HG03135 (cell line): ENCODE data around the gene RTCA.
A peak's percentile ranks its signal among the peaks of the same experiment; 100 is the strongest.
"Not testable (repeated sequence)": the region's sequence is repeated elsewhere in the genome, so short reads cannot be mapped to it uniquely, and the experiment has no call there.

ENCODE experiments used
- ATAC-seq: cut with Tn5 transposase; IDR thresholded peaks from one replicate; pipeline ENCODE4 v1.9.1; 2021; ENCODE audit warnings: mild to moderate bottlenecking, moderate library complexity; ENCODE audit not compliant: unreplicated experiment

Gene RTCA

DNA sequence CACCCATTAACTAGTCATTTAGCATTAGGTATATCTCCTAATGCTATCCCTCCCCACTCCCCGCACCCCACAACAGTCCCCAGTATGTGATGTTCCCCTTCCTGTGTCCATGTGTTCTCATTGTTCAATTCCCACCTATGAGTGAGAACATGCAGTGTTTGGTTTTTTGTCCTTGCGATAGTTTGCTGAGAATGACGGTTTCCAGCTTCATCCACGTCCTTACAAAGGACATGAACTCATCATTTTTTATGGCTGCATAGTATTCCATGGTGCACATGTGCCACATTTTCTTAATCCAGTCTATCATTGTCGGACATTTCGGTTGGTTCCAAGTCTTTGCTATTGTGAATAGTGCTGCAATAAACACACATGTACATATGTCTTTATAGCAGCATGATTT lies 7.6 kb upstream of the RTCA start:
- ATAC-seq = not testable (repeated sequence)

DNA sequence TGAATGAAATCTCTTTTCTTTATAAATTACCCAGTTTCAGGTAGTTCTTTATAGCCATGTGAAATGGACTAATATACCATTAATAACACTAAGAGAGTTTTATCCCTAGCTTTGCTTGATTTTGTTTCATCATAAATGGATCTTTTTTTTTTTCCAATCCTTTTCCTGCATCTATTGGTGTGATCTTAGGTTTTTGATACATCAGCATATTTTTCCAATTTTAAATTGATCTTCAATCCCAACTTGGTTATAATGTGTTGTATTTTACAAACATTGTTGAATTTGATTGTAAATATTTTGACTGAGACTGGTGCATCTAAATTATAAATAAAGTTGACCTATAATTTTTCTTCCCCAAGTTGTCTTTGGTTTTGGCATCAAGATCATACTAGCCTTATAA lies 4.3 kb upstream of the RTCA start:
- ATAC-seq = no peak

DNA sequence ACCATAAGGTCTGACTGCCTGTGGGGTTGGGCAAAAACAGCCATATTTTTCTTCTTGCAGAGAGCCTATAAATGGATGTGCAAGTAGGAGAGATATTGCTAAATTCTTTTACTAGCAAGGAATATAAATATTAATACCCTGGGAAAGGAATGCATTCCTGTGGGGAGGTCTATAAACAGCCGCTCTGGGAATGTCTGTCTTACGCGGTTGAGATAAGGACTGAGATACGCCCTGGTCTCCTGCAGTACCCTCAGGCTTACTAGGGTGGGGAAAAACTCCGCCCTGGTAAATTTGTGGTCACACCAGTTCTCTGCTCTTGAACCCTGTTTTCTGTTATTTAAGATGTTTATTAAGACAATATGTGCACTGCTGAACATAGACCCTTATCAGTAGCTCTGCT lies 1.9 kb upstream of the RTCA start:
- not testable (repeated sequence) for ATAC-seq

DNA sequence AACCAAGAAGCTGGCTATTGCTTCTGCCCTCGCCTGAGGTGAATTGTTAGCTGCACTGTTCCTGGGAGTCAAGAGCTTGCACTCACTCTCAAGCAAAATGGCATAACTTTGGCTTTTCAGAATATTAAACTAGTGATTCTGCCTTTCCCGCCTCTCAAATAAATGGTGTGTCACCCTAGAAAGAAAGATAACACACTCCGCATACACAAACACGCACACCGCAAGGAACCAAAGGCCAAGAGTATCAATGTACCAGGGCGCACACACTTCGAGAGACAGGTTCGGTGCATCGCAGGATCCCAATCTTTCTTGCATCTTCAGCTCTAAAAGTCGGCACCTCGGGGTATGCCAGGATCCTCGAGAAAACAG lies 470 bp upstream of the RTCA start:
- ATAC-seq = peak; percentile 34

DNA sequence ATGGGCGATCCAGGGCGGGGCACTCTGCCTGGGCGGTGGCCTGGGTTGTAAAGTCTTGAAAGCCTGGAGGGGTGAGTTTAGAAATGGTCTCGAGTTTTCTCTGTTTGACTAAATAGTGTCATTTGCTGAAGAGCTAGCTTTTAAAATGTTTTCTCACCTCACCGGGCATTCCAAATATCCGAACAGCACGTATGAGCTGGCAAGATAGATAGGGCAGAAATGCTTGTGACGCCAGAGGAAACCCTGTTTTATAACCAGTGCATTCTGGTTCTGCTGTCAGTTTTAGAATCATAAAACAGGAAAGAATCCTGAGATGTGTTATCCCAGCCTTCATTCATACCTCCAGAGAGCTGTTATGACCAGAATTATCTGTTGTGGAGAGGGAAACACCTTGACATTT lies 725 bp downstream of the RTCA start:
- ATAC-seq = peak; percentile 23

DNA sequence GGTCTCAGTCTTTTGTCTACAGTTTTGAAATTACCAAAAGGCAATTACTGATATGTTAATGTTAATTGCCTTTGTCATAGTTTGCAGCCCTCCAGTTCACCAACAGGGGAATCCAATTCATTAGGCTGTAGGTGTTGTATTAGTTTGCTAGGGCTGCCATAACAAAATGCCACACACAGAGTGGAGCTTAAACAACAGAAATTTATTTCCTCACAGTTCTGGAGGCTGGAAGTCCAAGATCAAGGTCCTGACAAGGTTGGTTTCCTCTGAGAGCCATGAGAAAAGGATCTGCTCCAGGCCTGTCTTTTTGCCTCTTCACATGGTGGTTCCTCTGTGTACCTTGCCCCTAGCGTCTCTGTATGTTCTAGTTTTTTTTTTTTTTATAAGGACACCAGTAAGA lies 1.3 kb downstream of the RTCA start:
- no peak for ATAC-seq

DNA sequence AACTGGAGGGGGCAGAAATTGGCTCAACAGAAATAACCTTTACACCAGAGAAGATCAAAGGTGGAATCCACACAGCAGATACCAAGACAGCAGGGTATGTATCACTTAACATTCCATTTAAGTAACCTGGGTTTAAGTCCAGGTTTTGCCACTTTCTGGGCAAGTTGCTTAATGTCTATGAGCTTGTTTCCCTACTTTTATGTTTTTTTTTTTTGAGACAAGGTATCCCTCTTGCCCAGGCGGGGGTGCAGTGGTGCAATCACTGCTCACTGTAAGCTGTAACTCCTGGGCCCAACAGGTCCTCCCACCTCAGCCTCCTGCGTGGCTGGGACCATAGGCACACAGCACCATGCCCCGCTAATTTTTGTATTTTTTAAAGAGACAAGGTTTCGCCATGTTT lies 2.2 kb downstream of the RTCA start:
- ATAC-seq = no peak

DNA sequence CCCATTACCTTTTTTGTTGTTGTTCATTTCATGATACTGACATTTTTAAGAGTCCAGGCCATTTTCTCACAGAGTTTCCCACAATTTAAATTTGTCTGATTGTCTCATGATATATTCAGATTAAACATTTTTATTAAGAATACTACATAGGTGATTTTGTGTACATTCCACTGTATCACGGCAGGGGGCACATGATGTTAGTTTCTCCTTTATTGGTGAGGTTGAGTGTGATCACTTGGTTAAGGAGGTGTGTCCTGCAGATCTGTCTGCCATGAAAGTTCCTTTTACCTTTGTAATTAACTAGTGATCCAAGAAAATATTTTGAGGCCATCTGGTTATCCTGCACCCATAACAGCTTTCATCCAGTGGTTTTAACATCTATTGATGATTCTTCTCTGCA lies 11.8 kb downstream of the RTCA start:
- no peak for ATAC-seq

DNA sequence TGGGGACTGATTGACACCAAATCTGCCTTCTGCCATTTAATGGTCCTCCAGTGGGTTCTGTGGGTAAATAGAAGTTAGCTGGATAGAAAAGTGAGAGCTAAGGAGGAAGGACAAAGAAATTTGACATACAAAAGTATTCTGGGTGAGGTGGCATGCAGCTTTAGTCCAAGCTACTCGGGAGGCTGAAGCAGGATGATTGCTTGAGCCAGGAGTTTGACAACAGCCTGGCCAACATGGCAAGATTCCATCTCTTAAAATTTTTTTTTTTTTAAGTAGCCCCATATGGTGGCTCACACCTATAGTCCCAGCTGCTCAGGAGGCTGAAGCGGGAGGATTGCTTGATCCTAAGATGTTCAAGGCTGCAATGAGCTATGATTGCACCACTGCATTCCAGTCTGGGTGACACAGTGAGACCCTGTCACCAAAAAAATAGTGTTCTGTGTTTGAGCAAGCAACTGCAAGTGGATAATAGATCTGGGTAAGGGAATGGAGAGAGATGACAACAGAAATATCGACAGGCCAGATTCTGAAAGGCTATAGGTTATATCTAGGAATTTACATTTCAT lies 13.4 kb downstream of the RTCA start:
- ATAC-seq = no peak

DNA sequence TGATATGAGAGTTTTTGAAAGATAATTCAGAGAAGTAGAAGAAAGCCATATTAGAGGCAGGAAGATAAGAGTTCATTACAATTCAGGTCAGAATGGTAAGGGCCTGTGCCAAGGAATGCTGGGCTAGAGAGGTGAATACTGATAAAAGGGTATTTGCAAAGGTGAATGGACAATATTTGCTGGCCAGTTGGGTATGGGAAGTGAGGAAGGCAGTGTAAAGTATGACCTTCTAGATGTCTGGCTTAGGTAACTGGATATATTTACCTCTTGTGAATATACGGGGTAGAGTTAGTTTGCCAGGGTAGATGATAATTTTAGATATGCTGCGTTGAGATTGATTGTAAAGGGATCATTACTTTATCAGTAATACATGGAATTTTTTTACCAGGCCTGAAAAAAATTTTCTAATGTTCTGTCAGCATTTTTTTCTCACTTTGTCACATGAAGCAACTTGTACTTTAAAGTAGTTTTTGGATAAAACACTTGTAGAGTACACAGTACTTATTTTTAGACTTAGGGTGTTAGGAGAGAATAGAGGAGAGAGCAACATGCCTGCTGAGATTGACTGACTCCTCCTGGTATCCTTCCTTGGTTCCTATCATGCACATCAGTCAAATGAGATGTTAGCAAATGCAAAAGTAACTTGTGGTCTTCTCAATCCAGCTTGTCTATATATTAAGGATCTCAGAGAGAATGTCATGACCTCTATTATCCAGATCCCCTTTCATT lies 14.1 kb downstream of the RTCA start:
- ATAC-seq = no peak

DNA sequence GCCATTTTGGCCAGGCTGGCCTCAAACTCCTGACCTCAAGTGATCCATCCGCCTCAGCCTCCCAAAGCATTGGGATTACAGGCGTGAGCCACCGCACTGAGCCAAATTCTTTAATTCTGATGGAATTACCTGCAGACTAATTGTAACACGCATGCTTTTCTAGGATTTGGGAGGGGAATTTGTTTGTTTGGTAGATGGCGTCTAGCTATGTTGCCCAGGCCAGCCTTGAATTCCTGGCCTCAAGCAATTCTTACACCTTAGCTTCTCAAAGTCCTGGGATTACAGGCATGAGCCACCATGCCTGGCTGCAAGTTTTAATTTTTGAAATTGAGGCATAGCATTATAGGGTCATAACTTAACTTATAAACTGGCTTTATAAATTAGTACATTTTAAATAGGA lies 18.6 kb downstream of the RTCA start:
- ATAC-seq = no peak

DNA sequence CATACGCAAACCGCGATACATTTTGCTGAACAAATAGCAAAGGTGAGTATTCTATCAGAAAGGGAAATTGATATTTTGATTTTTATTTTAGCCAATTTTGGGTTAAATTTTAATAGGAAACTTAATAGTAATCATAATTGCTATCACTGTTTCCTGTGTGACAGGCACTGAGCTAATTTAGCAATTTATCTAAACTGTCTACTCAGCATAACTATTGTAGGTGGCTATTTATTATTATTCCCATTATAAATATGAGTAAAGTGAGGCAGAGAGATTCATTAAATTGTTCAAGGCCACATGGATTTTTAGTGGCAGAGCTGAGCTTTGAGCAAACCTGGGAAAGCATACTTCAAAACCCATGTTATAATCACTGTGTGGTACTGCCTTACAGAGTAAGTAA lies 21.1 kb downstream of the RTCA start:
- ATAC-seq = no peak

DNA sequence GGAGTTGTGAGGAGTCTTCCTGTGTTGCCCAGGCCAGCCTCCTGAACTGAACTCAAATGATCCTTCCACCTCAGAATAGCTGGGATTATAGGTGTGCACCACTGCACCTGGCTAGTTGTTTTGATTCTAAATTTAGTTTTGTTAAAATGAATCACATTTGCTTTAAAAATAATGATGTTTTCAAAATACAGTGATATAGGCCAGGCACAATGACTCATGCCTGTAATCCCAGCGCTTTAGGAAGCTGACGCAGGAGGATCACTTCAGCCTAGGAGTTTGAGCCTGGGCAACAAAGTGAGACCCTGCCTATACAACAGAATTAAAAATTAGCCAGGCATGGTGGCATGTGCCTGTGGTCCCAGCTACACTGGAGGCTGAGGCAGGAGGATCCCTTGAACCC lies 24.3 kb downstream of the RTCA start:
- ATAC-seq = no peak

DNA sequence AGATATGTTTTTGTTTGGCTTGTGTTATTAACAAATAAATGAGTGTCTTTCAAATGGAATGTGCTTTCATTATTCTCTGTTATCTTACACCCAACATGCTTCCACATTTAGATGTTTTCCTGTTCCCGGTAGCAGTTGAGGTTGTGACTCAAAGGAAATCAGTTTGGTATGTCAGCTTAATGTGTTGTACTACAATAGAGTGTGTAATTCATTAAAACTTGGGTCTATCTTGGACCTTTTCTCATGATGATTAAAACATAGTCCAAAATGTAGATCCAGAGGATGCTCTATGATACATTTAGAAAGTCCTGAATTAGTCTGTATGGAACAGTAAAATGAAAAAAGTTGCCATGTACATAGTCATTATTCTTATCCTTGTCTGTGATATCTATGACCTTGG lies 26.7 kb downstream of the RTCA start:
- no peak for ATAC-seq

DNA sequence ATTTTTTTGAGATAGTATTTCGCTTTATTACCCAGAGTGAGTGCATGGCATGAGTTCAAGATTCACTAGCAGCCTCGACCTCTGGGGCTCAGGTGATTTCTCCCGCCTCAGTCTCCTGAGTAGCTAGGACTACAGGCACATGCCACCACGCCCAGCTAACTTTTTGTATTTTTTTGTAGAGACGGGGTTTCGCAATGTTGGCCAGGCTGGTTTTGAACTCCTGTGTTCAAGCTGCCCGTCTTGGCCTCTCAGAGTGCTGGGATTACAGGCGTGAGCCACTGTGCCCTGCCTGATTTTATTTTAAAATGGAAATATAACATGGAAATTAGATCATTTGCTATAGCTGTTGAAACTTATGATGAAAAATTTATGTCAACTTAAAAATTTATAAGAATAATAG lies 30.1 kb downstream of the RTCA start:
- no peak for ATAC-seq

DNA sequence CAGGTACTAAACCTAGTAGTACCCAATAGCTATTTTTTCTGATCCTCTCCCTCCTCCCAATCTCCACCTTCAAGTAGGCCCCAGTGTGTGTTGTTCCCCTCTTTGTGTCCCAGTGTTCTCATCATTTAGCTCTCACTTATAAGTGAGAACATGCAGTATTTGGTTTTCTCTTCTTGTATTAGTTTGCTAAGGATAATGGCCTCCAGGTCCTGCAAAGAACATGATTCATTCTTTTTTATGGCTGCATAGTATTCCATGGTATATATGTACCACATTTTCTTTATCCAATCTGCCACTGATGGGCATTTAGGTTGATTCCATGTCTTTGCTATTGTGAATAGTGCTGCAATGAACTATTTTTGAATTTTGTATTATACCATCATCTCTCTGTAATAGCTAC lies 31.0 kb downstream of the RTCA start:
- not testable (repeated sequence) for ATAC-seq

DNA sequence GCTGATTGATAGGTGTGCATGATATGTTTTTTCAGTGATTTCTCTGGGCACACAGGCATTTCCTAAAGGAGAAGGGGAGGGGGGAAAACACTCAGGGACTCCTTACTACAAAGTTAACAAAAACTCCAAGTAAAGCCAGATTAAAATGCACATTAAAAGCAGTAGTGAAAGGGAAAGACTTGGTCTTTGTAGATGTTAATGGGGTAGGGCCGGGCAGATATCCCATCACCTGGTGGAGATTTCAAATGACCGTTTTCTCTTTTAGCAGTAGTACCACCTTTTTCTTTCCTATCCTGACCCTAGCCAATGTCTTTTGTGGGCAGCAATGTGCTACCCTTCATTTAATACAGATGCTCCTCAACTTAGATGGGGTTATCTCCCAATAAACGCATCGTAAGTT lies 32.5 kb downstream of the RTCA start:
- ATAC-seq = no peak

DNA sequence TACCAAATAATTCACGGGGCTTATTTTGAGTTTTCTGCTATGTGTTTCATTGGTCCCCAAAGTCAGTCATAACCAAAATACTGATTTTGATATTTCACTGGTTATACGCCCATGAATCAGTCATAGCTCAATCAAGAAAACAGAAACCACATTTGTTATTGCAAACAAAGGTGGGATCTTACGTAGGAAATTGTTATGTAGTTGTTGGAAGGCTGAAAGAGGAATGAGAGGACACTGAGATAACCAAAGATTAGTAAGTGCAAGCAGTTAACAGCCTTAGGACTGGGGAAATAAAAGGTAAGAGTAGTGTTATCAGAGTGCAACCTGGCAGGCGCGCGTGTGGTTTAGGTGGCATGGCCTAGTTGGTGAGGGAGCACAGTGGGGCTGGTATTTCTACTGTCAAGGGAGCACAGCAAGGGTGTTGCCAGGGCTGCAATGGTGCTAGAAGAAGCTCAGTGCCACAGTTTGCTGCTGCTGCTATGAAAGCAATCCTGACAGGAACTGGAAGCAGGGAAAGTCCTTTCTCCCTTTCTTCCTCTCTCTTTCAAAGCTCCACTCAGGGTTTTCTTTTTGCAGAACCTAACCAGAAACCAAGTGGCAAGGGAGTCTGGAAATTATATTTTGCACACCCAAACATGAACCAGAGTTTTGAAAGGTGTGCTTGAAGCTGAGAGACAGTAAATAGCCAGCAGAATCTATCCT lies 33.7 kb downstream of the RTCA start:
- no peak for ATAC-seq

DNA sequence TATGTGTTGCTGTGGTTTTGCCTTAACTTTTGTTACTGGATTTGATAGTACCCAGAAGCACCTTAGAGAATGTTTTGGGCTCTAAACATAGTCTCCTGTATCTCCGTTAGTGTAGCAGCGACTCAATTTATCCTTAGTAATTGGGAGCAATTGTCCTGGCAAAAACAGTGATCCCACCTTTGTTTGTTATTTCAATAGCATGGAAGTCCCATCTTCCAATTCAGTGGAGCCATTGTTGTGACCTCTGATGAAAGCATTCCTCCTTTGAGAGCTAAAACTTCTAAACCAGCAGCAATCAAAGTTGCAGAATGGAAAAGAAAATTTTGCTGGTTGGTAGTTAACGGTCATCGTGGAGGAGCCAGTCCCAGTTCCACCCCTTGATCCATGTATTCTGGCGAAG lies 34.7 kb downstream of the RTCA start:
- no peak for ATAC-seq

DNA sequence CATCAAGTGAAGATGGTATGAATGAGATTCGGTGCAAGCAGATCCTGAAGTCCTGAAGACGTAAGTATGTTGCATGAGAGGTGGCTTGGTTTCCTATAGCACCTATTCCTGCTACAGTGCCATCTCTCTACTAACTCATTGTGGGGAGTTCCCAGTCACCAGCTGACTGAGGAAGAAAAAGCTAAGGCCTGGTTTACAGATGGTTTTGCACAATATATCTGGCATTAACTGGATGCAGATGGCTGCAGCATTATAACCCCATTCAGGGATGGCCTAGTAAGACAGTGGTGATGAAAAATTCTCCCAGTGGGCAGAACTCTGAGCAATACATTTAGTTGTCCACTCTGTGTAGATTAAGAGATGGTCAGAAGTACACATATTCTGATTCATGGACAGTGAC lies 36.7 kb downstream of the RTCA start:
- ATAC-seq = no peak

DNA sequence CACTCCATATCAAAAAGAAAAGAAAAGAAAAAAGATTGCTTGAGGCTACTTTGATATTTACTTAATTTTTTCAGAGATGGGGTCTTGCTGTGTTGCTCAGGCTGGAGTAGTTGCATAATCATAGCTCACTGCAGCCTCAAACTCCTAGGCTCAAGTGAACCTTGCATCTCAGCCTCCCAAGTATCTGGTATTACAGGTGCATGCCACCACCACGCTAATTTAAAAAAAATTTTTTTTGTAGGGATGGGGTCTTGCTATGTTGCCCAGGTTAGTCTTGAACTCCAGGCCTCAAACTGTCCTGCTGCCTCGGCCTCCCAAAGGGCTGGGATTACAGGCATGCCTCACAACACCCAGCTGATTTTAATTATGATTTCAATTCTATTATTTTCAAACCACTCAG lies 38.2 kb downstream of the RTCA start:
- no peak for ATAC-seq

DNA sequence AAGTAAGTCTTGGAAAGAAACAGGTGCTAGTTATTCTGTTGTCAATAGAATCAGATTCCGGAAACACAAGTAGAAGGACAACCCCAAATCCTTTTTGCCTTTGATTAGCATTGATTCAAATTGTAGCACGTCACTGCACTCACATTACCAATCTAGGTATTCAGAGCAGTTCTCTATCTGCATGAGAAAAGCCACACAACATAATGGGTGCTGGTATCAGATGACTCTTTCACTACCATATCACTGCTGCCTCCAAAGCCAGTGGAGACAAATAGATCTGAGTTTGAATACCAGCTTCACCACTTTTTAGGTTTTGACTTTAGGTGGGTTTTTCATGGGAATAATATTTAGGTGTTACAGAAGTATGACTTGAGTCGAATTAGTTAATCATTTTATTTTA lies 38.9 kb downstream of the RTCA start:
- ATAC-seq = no peak

DNA sequence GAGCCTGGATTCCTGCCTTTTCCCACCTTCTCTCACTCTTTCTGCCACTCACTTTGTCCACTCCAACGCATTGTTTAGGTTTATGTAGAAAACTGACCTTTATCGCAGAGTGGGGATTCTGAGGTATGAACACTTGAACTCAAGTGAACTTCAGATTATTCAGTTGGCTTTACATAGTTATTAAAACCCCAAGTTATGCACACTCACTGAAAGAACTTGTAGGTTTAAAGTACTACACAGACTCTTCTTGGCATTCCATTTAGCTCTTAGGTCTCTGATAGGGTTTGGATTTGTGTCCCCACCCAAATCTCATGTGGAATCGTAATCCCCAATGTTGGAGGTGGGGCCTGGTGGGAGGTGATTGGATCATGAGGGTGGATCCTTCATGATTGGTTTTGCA lies 39.9 kb downstream of the RTCA start:
- no peak for ATAC-seq
